Hepatocyte (in vitro differentiated cells): ENCODE results near the gene GABBR2. TPM values are rescaled to one million over a fixed set of nuclear protein-coding genes. Genes with fewer than 3 reads are reported as not detected.

Experiments
- DNase-seq: peaks from one replicate; pipeline ENCODE4 v3.0.0-alpha.2; 2016; ENCODE audit warnings: low spot score
- H2AFZ ChIP-seq: fragments of 200-600 bp; sonication (generic); 2 replicates; pipeline ENCODE4 v1.6.0; 2016; ENCODE audit warnings: antibody characterized with exemption, mild to moderate bottlenecking
- H3K27ac ChIP-seq: fragments of 200-600 bp; sonication (generic); 2 replicates; pipeline ENCODE4 v1.5.1; 2016; ENCODE audit warnings: mild to moderate bottlenecking
- H3K27me3 ChIP-seq: fragments of 200-600 bp; sonication (generic); 2 replicates; pipeline ENCODE4 v1.6.1; 2016
- H3K36me3 ChIP-seq: fragments of 200-600 bp; sonication (generic); replicated peaks from 2 replicates; pipeline ENCODE4 v1.5.1; 2016; ENCODE audit warnings: low read depth; ENCODE audit not compliant: insufficient read depth
- H3K4me1 ChIP-seq: fragments of 200-600 bp; sonication (generic); 2 replicates; pipeline ENCODE4 v1.5.1; 2016; ENCODE audit warnings: mild to moderate bottlenecking, moderate library complexity; ENCODE audit not compliant: insufficient read depth
- H3K4me2 ChIP-seq: fragments of 200-600 bp; sonication (generic); 2 replicates; pipeline ENCODE4 v1.6.0; 2016
- H3K4me3 ChIP-seq: fragments of 200-600 bp; sonication (generic); 2 replicates; pipeline ENCODE4 v1.5.1; 2016; ENCODE audit warnings: mild to moderate bottlenecking
- H3K79me2 ChIP-seq: fragments of 200-600 bp; sonication (generic); 2 replicates; pipeline ENCODE4 v1.6.0; 2017; ENCODE audit warnings: mild to moderate bottlenecking
- H3K9me2 ChIP-seq: fragments of 200-600 bp; sonication (generic); replicated peaks from 2 replicates; pipeline ENCODE4 v1.6.0; 2017; ENCODE audit warnings: mild to moderate bottlenecking; ENCODE audit not compliant: insufficient read depth
- H3K9me3 ChIP-seq: fragments of 200-600 bp; sonication (generic); 2 replicates; pipeline ENCODE4 v1.5.1; 2016; ENCODE audit warnings: low read depth, mild to moderate bottlenecking
- H4K20me1 ChIP-seq: fragments of 200-600 bp; sonication (generic); 2 replicates; pipeline ENCODE4 v1.6.0; 2016; ENCODE audit warnings: mild to moderate bottlenecking; ENCODE audit not compliant: insufficient read depth, poor library complexity, severe bottlenecking
- EZH2 ChIP-seq: fragments of 200-600 bp; sonication (generic); IDR thresholded peaks from 2 replicates; pipeline ENCODE4 v1.6.1; 2016; ENCODE audit warnings: antibody characterized with exemption, mild to moderate bottlenecking, borderline replicate concordance
- EZH2phosphoT487 ChIP-seq: fragments of 200-600 bp; sonication (generic); IDR thresholded peaks from one replicate; pipeline ENCODE4 v1.6.1; 2018; ENCODE audit warnings: antibody characterized with exemption, mild to moderate bottlenecking, low read depth, moderate library complexity; ENCODE audit not compliant: unreplicated experiment, severe bottlenecking
- WGBS: methylation state at CpG from one replicate; pipeline ENCODE4 v1.1.6; 2016; ENCODE audit warnings: low lambda C conversion rate; ENCODE audit errors: missing lambda C conversion rate; 5-methylcytosine and 5-hydroxymethylcytosine counted together
- polyA plus RNA-seq: library from polyadenylated mRNA; unstranded; fragments of >200 nt; fragmentation: Nextera tagmentation; extraction: Ambion mirVana; gene quantifications from 2 replicates; pipeline ENCODE4 v1.2.1, GENCODE V29; 2016
- total RNA-seq: library from RNA; depleted of rRNA; stranded (reverse); fragments of >200 nt; gene quantifications from 2 replicates; pipeline ENCODE4 v1.2.3, GENCODE V29; 2014
- TF ChIP-seq, protein P1 (sequence below): fragments of 200-600 bp; sonication (generic); IDR thresholded peaks from 2 replicates; pipeline ENCODE4 v1.5.1; 2016; ENCODE audit warnings: antibody characterized with exemption, mild to moderate bottlenecking; ENCODE audit not compliant: poor library complexity

Gene GABBR2
- total and polyA plus RNA-seq, 2 experiments from 2014 or later = 0.20 to 0.28 TPM

DNA sequence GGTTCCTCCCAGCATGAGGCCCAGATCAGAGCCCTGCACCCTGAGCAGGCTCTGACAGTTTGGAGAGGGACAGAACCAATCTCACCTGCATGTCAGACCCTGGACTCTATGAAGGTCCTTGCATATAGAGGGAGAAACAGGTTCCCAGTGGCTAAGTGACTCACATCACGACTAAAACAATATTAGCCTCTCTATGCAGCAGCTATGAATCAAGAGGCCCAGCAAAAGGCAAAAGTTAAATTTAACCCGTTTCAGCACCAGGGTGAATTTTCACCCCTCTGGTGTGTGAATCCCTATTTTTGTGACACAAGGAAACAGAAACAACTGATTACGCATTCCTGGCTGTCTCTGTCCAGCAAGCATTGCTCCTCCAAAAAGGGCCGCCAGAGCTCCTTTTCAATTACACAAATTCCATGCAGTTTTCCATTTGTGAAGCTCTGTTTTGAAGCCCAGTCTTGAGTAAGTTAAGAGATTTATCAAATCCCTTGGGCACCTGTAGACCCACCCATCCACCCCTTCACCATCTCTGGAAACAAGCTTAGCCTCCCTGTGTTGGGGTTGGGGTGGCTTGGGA is 136.6 kb downstream of the GABBR2 start:
- TF ChIP-seq, protein P1, sequence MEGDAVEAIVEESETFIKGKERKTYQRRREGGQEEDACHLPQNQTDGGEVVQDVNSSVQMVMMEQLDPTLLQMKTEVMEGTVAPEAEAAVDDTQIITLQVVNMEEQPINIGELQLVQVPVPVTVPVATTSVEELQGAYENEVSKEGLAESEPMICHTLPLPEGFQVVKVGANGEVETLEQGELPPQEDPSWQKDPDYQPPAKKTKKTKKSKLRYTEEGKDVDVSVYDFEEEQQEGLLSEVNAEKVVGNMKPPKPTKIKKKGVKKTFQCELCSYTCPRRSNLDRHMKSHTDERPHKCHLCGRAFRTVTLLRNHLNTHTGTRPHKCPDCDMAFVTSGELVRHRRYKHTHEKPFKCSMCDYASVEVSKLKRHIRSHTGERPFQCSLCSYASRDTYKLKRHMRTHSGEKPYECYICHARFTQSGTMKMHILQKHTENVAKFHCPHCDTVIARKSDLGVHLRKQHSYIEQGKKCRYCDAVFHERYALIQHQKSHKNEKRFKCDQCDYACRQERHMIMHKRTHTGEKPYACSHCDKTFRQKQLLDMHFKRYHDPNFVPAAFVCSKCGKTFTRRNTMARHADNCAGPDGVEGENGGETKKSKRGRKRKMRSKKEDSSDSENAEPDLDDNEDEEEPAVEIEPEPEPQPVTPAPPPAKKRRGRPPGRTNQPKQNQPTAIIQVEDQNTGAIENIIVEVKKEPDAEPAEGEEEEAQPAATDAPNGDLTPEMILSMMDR = no peak
- no peak for TF ChIP-seq EZH2
- TF ChIP-seq EZH2phosphoT487 = no peak
- 80% methylated on average over 4 of the region's 4 CpGs for WGBS
- DNase-seq = no peak

DNA sequence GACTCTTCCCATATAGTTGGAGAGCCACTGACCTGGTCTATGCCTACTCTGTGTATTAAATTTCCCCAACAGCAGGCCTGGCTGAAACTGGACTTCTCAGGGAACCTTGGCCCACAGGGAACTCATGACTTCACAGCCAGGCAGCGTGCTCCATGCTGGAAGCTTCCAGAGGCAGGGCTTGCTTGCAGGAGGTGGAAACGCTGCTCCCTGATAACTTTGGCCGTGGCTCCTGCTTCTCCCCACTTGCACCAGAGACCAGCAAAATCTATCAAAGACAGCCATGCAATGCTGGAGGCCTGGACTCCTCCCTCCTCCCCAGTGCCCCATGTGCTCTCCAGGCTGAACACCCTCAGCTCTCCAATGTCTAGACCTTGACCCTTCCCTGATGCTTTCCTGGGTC is 137.1 kb downstream of the GABBR2 start:
- Histone ChIP-seq H3K4me3 (no peak overlapping the region), H3K4me1 (no peaks in the 10 kb centered on the region), H2AFZ (no peak overlapping the region), H3K79me2 (no peaks in the 10 kb centered on the region), H3K27me3 (no peaks in the 10 kb centered on the region), H4K20me1 (no peaks in the 10 kb centered on the region), H3K36me3 (no peaks in the 10 kb centered on the region), H3K9me3 (no peaks in the 10 kb centered on the region), H3K4me2 (no peak overlapping the region), H3K9me2 (no peaks in the 10 kb centered on the region), H3K27ac (no peak overlapping the region)
- WGBS = 90% methylated on average over 3 of the region's 3 CpGs
- no peak for DNase-seq
- TF ChIP-seq EZH2 = no peak
- no peak for TF ChIP-seq EZH2phosphoT487
- TF ChIP-seq, protein P1 = no peak

More for the DNA sequence above, 136.6 kb downstream of the GABBR2 start:
- H3K9me3 ChIP-seq = no peaks in the 10 kb centered on the region
- H3K27me3 ChIP-seq = no peaks in the 10 kb centered on the region
- H2AFZ ChIP-seq = no peak overlapping the region
- H4K20me1 ChIP-seq = no peaks in the 10 kb centered on the region
- H3K4me3 ChIP-seq = no peak overlapping the region
- H3K9me2 ChIP-seq = no peaks in the 10 kb centered on the region
- H3K27ac ChIP-seq = no peak overlapping the region
- no peaks in the 10 kb centered on the region for H3K4me1 ChIP-seq
- no peaks in the 10 kb centered on the region for H3K36me3 ChIP-seq
- no peak overlapping the region for H3K4me2 ChIP-seq
- no peaks in the 10 kb centered on the region for H3K79me2 ChIP-seq

DNA sequence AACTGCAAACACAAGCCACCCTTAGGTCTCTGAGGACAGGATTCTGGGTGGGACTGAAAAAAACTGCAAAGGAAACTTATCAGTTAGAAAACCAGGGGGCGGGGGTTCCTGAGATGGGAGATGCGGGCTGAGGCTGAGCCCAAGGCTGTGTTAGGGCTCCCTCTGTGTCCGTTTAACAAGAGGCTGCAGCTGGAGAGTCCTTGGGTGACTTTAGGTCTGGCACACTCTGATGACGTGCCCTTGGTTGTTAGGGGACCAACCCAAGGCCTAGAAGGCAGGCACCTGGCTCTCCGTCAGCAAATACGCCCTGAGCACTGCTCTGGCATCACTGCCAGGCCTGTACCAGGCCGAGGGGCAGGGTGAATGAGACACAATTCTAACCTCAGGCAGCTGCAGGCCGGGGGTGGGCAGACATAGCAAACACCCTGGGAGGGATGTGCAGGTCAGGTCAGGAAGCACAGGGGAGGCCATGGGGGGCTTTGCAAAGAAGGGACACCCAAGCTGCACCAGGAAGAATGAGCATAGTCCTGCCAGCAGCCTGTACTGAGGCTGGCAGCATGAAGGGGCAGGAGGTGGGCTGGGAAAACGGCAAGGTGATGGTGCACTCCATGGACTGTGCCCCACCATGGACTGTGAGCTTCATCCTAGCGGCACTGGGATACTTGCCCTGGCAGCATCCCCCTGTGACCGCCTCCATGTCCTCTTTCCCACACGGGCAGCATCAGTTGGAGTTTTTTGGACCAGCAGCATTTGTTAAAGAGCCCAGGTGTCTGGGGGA is 137.9 kb downstream of the GABBR2 start:
- Histone ChIP-seq H3K4me3 (no peak overlapping the region), H3K79me2 (no peaks in the 10 kb centered on the region), H3K27me3 (no peaks in the 10 kb centered on the region), H3K9me2 (no peaks in the 10 kb centered on the region), H4K20me1 (no peaks in the 10 kb centered on the region), H2AFZ (no peak overlapping the region), H3K9me3 (no peaks in the 10 kb centered on the region), H3K4me2 (no peak overlapping the region), H3K27ac (no peak overlapping the region), H3K36me3 (no peaks in the 10 kb centered on the region), H3K4me1 (no peaks in the 10 kb centered on the region)
- 81% methylated on average over 12 of the region's 12 CpGs for WGBS
- no peak for TF ChIP-seq EZH2phosphoT487
- TF ChIP-seq EZH2 = no peak
- TF ChIP-seq, protein P1 = no peak
- no peak for DNase-seq
